ENCODE data around the gene CCT6B.

DNA sequence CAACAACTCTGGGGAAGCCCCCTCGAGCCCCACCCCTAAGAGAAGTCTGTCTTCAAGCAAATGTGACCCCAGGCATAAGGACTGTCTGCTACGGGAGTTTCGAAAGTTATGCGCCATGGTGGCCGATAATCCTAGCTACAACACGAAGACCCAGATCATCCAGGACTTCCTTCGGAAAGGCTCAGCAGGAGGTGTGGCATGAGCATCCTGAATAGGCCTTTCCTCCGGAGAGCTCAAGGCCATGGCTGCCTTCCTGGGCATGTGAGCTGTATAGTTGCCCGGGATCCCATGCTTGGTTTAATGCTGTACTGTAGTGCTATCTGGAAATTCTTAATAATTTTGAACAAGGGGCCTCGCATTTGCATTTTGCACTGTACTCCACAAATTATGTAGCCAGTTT lies 28.2 kb upstream of the CCT6B start:
- TF ChIP-seq POLR2A (IDR thresholded peaks at IDR 0.05): no peak
- TF ChIP-seq, protein P1, sequence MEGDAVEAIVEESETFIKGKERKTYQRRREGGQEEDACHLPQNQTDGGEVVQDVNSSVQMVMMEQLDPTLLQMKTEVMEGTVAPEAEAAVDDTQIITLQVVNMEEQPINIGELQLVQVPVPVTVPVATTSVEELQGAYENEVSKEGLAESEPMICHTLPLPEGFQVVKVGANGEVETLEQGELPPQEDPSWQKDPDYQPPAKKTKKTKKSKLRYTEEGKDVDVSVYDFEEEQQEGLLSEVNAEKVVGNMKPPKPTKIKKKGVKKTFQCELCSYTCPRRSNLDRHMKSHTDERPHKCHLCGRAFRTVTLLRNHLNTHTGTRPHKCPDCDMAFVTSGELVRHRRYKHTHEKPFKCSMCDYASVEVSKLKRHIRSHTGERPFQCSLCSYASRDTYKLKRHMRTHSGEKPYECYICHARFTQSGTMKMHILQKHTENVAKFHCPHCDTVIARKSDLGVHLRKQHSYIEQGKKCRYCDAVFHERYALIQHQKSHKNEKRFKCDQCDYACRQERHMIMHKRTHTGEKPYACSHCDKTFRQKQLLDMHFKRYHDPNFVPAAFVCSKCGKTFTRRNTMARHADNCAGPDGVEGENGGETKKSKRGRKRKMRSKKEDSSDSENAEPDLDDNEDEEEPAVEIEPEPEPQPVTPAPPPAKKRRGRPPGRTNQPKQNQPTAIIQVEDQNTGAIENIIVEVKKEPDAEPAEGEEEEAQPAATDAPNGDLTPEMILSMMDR (IDR thresholded peaks at IDR 0.05): no peak
